Measurements from ENCODE around the gene HAGHL.

The HAGHL gene

DNA sequence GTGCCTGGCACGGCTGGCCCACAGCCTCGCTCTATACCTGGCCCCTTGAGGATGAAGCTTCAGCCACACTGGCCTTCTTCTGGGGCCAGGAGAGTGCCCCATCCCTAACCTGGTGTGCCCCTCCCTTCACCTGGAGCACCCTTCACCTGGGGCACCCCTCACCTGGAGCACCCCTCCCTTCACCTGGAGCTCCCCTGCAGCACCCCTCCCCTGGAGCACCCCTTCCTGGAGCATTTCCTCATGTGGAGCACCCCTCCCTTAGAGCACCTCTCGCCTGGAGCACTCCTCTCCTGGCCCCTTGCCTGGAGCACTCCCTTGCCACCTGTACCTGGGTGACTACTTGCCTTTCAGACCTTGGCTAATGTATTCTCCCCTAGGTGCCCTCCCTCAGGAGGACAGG lies 18.9 kb upstream of the HAGHL start:
- no peak for DNase-seq (ENCODE audit: low read depth)

DNA sequence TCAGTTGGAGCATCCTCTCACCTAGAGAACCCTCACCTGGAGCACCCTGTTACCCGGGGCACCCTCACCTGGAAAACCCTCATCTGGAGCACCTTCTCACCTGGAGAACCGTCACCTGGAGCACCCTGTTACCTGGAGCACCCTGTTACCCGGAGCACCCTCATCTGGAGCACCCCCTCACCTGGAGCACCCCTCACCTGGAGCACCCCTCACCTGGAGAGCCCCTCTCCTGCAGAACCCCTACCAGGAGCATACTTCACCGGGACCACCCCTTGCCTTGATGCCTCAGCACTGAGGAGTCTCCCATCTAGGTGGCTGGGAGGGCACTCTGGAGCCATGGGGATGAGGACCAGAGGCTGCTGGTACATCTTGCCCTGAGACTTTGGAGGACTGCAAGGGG lies 17.9 kb upstream of the HAGHL start:
- no peak for DNase-seq (ENCODE audit: low read depth)

DNA sequence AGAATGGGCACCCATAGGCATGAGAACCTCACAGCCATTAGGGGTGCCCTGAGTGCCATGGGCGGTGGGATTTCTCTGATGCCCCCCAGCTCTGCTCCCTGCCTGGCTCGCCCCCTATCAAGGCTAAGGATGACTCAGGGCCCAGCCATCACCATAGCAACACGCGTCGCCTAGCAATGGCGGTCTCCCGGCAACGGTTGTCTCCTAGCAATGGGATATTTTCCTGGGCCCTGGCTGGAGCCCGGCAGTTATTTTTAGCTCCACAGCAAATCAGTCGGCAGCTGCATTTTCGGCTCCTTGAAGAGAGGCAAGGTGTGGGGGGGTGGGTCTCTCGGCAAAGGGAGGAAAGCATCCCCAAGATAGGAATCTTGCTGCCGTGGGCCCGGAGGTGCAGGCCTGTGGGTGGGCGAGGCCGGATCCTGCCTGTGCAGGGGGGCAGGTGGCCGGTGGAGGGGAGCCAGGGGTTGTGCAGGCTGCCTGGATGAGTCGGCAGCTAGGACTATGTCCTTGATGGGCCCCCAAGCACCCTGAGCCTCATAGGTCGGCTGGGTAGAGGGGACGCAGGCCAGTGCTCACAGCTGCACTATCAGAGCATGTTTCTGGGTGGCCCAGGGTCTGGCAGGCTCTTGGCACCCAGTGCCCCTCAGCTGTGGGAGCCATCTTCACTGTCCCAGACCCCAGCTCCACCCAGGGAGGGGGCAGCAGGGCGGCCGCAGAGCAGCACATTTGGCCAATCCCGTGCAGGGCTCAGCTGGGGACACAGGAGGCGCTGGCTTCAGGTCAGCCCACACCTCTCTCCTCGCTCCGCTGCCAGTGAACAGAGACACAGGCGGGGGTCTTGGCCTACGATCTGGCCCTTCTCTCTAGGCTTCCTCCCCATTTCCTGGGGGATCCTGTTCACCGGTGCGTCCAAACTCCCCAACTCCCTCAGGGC lies 17.1 kb upstream of the HAGHL start:
- DNase-seq (ENCODE audit: low read depth): peak; percentile 78

DNA sequence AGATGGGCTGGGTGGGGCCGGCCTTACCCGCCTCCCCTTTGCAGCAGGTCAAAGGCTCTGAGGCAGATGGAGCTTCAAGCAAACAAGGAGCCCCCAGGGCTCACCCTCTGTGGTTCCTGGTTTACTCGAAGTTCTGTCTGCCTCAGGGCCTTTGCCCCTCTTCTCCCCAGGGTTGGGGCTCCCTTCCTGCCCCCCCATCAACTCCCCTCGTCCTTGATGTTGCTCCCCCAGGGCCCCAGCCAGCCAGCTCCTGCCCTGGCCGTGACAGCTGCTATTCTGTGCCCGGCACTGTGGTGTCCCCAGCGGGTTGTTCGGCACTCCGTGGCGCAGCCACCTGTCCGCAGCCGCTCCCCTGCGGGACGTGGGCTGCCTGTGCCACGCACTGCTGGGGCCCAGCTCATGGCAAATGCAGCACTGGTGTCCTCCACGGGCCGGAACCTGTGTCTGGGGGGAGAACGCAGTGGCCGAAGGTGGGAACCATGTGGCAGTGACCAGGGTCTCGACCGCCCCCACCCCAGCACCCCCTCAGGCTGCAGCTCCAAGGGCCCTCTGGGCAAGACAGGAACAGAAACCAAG lies 16.3 kb upstream of the HAGHL start:
- DNase-seq (ENCODE audit: low read depth): no peak

DNA sequence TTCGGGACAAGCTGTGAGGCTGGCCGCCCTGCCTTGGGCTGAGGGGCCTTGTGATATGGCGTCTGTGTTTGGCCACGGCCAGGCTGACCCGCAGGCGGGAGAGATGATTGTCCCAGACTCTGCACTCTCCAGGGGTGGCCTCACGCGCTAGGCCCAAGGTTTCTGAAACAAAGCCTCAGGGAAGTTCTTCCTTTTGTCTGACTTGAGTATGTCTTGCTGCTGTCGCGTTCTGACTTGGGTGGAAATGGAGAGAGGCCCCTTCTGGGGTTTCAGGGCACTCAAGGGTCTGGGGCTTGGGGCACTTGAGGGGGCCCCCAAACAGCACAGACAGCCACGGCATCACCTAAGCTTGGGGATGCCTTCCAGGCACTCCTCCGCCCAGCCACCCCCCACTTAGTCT lies 15.8 kb upstream of the HAGHL start:
- no peak for DNase-seq (ENCODE audit: low read depth)

DNA sequence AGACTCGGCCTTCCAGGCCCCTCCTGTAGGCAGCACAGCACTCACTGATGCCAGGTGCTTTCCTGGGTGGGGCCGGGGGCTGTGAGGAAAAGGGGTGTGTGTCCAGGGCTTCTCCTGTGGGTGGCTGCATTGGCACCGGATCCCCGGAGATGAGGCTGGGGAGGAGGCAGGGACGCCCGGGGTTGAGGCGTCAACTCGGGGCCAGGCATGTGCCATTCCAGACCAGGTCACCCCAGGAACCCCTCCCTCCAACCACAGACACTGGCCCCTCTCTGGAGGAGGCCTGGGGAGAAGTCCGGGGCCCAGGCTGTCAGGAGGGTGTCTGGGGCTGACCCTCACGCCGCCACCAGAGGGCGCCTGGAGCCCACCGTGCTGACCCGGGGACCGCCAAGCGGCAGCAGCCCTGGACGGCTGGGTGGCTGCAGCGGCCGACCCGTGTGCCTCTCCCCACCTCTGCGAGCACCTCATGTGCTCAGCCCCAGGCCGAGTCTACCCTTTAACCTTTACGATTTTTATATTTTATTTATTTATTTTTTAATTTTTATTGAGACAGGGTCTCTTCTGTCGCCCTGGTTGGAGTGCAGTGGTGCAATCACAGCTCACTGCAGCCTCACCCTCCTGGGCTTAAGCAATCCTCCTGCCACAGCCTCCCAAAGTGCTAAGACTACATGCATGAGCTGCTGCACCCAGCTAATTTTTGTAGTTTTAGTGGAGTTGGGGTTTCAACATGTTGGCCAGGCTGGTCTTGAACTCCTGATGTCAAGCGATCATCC lies 15.2 kb upstream of the HAGHL start:
- DNase-seq (ENCODE audit: low read depth): peak; percentile 42

DNA sequence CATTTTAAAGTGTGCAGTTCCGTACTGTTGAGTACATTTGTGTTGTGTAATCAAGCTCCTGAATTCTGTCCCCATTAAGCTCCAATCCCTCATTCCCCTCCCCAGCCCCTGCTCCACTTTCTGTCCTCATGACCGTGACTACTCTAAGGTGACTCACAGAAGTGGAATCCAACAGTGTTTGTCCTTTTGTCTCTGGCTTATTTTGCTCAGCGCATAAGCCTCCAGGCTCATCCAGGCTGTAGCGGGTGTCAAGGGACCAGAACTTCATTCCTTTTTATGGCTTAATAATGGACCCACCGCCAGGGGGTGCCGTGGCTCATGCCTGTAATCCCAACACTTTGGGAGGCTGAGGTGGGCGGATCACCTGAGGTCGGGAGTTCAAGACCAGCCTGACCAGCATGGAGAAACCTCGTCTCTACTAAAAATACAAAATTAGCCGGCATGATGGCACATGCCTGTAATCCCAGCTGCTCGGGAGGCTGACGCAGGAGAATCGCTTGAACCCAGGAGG lies 14.1 kb upstream of the HAGHL start:
- DNase-seq (ENCODE audit: low read depth): peak; percentile 95

DNA sequence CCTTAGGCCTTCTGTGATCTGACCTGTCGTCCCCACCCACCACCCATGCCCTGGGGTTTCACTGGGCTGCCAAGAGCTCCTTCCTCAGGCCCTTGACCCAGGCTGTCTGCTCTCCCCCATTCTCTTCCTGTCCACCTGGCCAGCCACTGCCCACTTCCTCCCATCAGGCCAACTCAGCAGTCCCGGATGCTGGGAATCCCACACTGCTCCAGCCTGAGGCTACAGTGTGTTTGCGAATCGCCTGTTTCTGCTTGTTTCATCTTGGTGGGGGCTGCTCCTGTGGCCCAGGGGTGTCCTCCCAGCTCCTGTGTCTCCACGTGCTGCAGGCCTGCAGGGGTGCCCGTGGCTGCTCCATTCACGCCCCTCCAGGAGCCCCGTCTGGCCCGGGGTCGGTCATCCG lies 12.8 kb upstream of the HAGHL start:
- DNase-seq (ENCODE audit: low read depth): no peak

DNA sequence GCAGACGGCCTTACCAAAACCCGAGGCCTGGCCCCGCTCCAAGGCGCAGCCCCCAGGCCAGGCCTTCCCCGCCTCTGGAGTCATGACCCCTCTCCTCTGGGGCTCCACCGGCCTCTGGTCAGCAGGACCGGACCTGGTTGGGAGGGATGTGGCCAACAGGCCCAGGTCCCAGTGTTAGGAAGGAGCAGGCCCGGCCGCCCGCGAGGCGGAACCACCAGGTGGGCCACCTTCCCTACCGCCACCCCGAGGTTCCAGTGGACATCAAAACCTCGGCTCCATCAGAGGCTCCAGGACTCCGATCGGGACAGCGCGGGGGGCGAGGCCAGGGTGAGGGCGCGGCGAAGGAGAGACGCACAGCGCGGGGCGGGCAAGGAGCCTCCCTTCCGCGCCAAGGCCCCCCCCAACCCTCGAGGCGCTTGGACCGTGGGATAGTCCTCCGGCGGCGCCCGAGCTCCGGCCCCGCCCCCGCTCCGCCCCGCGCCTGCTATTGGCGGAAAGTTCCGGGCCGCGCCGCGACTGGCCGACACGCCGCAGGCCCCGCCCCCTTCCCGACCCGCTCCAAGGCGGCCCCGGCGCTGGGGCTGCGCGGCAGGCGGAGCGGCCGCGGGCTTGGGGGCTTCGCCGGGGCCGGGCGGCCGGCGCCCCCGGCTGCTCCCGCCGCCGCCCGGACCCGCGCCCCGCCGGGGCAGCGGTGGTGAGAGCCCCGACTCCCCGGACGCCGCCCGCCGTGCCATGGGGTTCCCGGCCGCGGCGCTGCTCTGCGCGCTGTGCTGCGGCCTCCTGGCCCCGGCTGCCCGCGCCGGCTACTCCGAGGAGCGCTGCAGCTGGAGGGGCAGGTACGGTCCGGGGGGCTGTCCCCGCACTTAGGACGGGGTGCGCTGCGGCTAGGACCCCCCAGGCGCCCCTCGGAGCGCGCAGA lies 12.1 kb upstream of the HAGHL start, which contains the start of gene METRN:
METRN (plus strand) TSS at position 561 of the 919 bp plus-strand sequence; CDS start at position 733, 172 bp downstream.
- DNase-seq (ENCODE audit: low read depth): peak; percentile 74

DNA sequence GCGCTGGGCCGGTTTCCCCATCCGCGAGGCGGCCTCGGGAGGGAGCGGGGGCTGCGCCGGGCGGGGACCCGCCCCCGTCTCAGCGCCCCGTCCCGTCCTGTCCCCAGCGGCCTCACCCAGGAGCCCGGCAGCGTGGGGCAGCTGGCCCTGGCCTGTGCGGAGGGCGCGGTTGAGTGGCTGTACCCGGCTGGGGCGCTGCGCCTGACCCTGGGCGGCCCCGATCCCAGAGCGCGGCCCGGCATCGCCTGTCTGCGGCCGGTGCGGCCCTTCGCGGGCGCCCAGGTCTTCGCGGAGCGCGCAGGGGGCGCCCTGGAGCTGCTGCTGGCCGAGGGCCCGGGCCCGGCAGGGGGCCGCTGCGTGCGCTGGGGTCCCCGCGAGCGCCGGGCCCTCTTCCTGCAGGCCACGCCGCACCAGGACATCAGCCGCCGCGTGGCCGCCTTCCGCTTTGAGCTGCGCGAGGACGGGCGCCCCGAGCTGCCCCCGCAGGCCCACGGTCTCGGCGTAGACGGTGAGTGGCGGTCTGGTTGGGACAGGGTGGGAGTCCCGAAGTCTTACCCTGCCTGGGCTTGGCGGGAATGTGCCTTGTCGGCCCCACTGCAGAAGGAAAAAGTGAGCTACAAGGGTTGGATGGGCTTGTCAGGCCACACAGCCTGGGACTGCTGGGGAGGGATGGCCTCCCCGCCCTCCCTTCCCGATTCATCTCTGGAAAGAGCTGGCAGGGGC lies 11.3 kb upstream of the HAGHL start:
- DNase-seq (ENCODE audit: low read depth): no peak

DNA sequence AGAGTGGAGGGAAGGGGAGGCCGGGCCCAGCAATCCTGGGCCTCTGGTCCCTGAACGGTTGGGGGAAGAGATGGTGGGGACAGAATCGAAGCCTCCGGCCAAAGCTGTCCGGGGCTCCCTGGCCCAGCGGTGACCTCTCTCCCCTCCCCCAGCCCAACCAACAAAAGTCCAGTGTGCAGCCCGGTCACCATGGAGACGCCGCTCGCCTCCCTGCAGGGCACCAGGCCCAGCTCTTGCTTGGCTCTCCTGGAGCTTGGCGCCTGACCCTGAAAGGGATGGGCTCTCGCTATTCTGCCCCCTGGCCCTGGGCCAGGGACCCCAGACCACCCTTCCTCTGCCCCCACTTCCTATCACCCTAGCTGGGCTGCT lies 10.7 kb upstream of the HAGHL start:
- peak; percentile 42 for DNase-seq (ENCODE audit: low read depth)

DNA sequence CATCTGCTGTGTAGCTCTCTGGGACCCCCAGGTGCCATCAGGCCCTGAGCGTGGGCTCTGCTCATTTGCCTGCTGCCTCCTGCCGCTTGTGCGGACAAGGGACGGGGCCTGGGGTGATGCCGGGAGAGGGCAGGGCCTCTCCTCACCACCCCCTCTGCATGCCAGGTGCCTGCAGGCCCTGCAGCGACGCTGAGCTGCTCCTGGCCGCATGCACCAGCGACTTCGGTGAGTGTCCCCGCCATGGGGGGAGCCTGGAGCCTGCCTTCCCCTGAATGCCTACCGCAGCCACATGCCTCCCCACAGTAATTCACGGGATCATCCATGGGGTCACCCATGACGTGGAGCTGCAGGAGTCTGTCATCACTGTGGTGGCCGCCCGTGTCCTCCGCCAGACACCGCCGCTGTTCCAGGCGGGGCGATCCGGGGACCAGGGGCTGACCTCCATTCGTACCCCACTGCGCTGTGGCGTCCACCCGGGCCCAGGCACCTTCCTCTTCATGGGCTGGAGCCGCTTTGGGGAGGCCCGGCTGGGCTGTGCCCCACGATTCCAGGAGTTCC lies 10.1 kb upstream of the HAGHL start:
- no peak for DNase-seq (ENCODE audit: low read depth)

DNA sequence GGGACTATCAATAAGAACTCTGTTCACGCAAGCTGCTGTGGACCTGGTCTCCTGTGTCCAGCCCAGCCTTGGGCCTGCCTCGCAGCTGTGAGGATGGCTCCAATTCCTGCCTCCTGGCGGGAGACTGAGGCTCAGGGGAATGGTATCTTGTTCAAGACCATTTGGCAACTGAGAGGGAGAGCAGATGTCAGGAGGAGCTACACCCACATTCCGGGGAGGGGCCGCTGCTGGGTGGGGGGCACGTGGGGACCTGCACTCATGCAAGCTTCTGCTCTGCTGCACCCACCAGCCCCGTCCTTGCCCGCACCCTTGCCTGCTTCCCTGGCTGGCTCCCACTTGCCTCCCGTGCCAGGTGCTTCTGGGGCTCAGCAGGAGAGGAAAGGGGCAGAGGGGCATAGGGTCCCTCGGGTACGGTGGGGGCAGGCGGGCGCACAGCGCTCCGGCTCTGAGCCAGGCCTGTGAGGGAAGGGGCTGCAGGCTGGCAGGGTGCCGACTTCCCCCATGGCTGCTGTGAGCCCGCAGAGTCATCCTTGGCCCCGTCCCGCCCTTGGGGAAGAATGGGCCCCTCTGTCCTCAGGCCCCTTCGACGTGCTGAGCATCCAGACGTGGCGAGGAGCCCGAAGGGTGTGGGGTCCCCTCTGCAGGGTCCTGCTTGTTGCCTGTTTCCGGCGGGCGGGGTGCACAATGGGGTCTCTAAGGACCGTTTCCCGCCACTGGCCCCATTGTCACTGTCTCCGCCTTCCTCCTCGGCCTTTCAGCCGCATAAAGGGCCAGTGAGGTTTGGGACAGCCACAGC lies 9.3 kb upstream of the HAGHL start:
- DNase-seq (ENCODE audit: low read depth): no peak

DNA sequence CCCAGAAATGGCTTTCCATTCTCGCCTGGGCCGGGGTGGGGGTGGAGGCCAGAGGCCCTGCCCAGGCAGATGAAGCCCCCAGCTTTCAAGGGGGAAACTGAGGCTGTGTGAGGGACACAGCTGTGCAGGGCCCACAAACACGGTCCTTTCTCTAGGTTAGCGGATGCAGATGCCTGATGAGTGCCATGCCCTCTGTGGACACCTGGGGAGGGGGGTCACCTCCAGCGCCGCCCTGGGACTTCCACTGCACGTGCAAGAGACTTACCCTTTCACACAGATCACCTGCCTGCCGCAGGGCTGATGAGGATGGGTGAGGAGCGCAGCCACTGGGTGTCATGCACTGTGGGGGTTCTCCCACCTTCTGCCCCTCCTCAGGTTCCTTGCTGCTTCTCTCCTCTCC lies 8.5 kb upstream of the HAGHL start:
- no peak for DNase-seq (ENCODE audit: low read depth)

DNA sequence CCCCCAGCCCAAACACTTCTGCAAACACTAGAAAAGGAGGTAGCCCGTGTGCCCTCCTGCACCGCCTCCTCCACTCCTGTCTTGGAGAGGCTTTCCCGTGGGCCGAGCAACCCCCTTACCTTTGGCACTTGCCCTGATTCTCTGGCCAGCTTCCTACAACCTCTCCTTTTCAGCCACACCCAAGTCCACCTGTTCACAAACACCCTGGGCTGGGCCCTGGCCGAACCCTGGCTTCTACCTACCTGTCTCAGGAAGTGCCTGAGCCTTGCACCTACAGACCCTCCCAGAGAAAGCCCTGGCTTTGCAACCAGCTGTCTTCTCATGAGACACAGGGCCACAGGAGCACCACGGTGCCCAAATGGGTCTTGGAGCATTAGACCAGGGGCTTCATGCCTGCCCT lies 8.0 kb upstream of the HAGHL start:
- no peak for DNase-seq (ENCODE audit: low read depth)

DNA sequence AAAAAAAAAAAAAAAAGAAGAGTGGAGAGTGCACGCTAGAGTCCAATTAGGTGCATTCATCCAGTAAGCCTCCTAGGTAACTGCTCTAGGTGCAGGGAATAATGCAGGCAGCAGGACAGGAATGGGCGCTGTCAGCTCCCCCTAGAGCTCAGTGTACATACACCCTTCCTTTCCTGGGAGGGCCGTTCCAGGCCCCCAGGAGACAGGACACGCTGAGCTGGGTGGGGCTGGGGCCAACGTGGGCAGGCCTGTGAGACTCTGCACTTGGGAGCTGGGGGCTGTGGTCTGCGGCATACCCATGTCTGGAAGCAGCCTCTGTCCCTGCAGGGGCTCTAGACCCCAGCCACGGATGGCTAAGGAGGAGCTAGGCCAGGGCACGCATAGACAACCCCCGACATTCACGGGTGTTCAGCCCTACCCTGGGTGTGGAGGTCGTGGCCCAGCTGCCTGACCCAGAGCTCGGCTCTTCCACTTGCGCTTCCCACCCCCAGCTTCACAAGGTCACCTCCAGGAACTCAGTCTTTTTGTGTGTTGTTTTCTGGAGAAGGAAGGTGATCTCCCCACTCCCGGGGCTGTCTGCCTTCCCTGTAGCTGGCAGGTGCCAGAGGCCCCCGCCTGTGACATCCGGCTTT lies 7.0 kb upstream of the HAGHL start:
- no peak for DNase-seq (ENCODE audit: low read depth)

DNA sequence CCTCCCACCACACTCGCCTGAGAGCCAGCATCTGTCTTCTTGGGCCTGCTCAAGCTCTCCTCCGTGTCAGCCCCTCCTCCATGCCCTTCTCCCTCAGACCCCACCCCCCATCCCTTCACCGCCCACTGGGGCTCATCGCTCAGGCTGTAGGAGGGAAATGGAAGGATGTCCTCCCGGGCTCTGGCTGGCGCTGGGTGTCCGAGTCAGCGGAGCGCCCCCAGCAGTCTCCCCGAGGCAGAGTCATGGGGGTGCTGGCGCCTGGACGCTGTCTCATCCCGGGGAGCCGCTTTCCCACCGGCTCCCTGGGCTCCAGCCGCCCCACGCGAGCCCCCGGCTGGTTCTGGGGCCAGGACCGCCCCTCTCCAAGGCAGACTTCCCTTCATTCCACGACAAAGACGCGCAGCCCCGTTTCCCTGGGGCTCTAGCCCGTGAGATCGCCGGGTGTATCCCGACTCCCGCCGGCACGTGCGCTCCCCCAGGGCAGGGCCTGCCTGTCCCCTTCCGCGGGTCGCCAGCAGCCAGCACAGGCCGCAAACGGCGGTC lies 6.4 kb upstream of the HAGHL start:
- peak; percentile 84 for DNase-seq (ENCODE audit: low read depth)

DNA sequence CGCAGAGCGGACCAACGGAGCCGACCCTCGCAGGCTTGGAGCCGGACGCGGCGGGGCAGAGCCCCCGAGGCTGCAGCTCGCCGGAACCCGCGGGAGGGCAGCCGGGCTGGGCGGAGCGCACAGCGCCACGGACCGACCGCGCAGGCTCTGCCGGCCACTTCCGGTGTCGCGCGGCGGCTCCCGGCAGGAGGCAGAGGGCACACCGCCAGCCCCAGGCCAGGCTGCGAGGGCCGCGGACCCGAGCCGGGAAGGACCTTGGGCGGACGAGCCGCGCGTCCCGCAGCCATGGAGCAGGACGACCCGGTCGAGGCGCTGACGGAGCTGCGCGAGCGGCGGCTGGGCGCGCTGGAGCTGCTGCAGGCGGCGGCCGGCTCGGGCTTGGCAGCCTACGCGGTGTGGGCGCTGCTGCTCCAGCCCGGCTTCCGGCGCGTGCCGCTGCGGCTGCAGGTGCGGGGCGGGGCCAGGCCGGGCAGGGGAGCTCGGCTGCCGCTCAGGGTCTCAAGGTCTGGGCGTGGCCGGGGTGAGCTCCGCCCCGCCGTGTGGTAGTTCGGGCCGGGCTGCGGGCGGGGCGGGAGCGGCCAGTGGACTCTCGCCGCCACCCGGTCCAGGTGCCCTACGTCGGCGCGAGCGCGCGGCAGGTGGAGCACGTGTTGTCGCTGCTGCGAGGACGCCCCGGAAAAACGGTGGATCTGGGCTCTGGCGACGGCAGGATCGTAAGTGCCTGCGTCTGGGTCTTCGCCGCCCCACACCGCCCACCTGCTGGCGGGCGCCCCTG lies 5.7 kb upstream of the HAGHL start, which contains the start of gene ANTKMT:
ANTKMT (plus strand) TSS at position 157 of the 775 bp plus-strand sequence; CDS start at position 286, 129 bp downstream.
- DNase-seq (ENCODE audit: low read depth): peak; percentile 61
